ENCODE results near the gene MSL1. TPM values are rescaled to one million over a fixed set of nuclear protein-coding genes. Genes with fewer than 3 reads are reported as not detected.
A peak's percentile ranks its signal among the peaks of the same experiment; 100 is the strongest.

Gene MSL1
- total and polyA plus RNA-seq, 12 donors, result 26.3 to 65.0 (median 40.4) TPM

- Histone ChIP-seq H3K9me3 (no peaks in the 10 kb centered on the region), H3K4me1 (peaks cover 17 to 64% (median 43%) of the 10 kb centered on the region in 9 donors), H3K27ac (peak overlapping the region in 8 of 10 donors; percentile 26 to 98 (median 70)), H3K27me3 (no peaks in the 10 kb centered on the region), H3K36me3 (peaks cover 0 to 95% (median 60%) of the 10 kb centered on the region in 9 donors), H3K4me3 (no peak overlapping the region)
- TF ChIP-seq, protein P1, sequence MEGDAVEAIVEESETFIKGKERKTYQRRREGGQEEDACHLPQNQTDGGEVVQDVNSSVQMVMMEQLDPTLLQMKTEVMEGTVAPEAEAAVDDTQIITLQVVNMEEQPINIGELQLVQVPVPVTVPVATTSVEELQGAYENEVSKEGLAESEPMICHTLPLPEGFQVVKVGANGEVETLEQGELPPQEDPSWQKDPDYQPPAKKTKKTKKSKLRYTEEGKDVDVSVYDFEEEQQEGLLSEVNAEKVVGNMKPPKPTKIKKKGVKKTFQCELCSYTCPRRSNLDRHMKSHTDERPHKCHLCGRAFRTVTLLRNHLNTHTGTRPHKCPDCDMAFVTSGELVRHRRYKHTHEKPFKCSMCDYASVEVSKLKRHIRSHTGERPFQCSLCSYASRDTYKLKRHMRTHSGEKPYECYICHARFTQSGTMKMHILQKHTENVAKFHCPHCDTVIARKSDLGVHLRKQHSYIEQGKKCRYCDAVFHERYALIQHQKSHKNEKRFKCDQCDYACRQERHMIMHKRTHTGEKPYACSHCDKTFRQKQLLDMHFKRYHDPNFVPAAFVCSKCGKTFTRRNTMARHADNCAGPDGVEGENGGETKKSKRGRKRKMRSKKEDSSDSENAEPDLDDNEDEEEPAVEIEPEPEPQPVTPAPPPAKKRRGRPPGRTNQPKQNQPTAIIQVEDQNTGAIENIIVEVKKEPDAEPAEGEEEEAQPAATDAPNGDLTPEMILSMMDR (IDR thresholded peaks at IDR 0.05), result no peak
- intact Hi-C loops (cut with DNase I), result loop anchor here in 4 of 10 donors (5.0 to 10.0 kb wide), 2 partner anchors 54 to 62 kb away; no protein-coding TSS in a partner anchor
- DNase-seq, result no peak
- 76 to 79% methylated on average over 26 of the region's 26 CpGs for WGBS, 2 donors
- ATAC-seq, result no peak
Observed at GRCh38 chr17:40089077-40089895, 32.5 kb upstream of the MSL1 start.

GRCh38 chr17:40090237-40091119 lies 31.3 kb upstream of the MSL1 start:
- TF ChIP-seq, protein P1 (IDR thresholded peaks at IDR 0.05), result no peak
- H3K36me3 ChIP-seq, result peaks cover 0 to 95% (median 60%) of the 10 kb centered on the region in 9 donors
- H3K27ac ChIP-seq, result peak overlapping the region in 9 of 10 donors; percentile 26 to 98 (median 65)
- WGBS, 2 donors, result 36 to 50% methylated on average over 13 to 14 of the region's 14 CpGs
- H3K27me3 ChIP-seq, result no peaks in the 10 kb centered on the region
- ATAC-seq, result peak; percentile 8 to 38 (median 17)
- intact Hi-C loops (cut with DNase I), result loop anchor here in 1 of 10 donors (5.0 to 10.0 kb wide), 2 partner anchors 33 to 194 kb away; partner anchors contain the start of gene CDC6
- no peaks in the 10 kb centered on the region for H3K9me3 ChIP-seq
- no peak overlapping the region for H3K4me3 ChIP-seq
- peak in 1 of 2 donors; percentile 71 for DNase-seq
- peaks cover 29 to 76% (median 55%) of the 10 kb centered on the region in 9 donors for H3K4me1 ChIP-seq

- Histone ChIP-seq H3K27ac (peak overlapping the region; percentile 36 to 99 (median 95)), H3K4me3 (no peak overlapping the region), H3K9me3 (no peaks in the 10 kb centered on the region), H3K4me1 (peaks cover 39 to 79% (median 69%) of the 10 kb centered on the region in 9 donors), H3K36me3 (peaks cover 0 to 95% (median 63%) of the 10 kb centered on the region in 9 donors), H3K27me3 (no peaks in the 10 kb centered on the region)
- ATAC-seq, result peak in 6 of 8 donors; percentile 1 to 33 (median 14)
- intact Hi-C loops (cut with DNase I), result loop anchor here in 2 of 10 donors (2.0 to 10.0 kb wide), 3 partner anchors 15 to 193 kb away; partner anchors contain the start of gene CDC6 (in 1 of the 2)
- 28 to 44% methylated on average over 18 of the region's 18 CpGs for WGBS, 2 donors
- DNase-seq, result peak in 1 of 2 donors; percentile 41
- TF ChIP-seq, protein P1 (IDR thresholded peaks at IDR 0.05), result no peak
Observed at GRCh38 chr17:40091691-40092397, 29.9 kb upstream of the MSL1 start.
